A549 (cell line): ENCODE data around the gene ADCY10.

Experiments
- CHD2 ChIP-seq: fragments of 150-350 bp; IDR thresholded peaks from 2 replicates; pipeline ENCODE4 v1.6.1; 2014; ENCODE audit warnings: low read length; ENCODE audit not compliant: partially characterized antibody
- CTCF ChIP-seq: fragments of >200 bp; sonication (Bioruptor Twin); formaldehyde crosslinking; IDR thresholded peaks from 3 replicates; pipeline ENCODE4 v1.5.1; 2016
- EP300 ChIP-seq, 2 experiments: fragments of >200 bp; sonication (Bioruptor Twin); formaldehyde crosslinking; IDR thresholded peaks; 2 replicates in 1 of 2; 3 replicates in 1 of 2; pipeline ENCODE4 v1.6.1; 2016 to 2017
- ESRRA ChIP-seq: fragments of 150-350 bp; IDR thresholded peaks from 2 replicates; pipeline ENCODE4 v1.6.1; 2014; ENCODE audit warnings: mild to moderate bottlenecking, low read length, borderline replicate concordance
- KDM1A ChIP-seq: fragments of 200-600 bp; sonication (generic); IDR thresholded peaks from 2 replicates; pipeline ENCODE4 v1.6.1; 2016; ENCODE audit warnings: low read depth, mild to moderate bottlenecking
- MAZ ChIP-seq: fragments of 150-350 bp; IDR thresholded peaks from 2 replicates; pipeline ENCODE4 v1.6.1; 2014; ENCODE audit warnings: antibody characterized with exemption, low read depth, low read length, borderline replicate concordance
- POLR2A ChIP-seq: IDR thresholded peaks from 2 replicates; pipeline ENCODE4 v1.6.1; 2012; ENCODE audit warnings: mild to moderate bottlenecking, low read length
- RARB ChIP-seq: fragments of 250-450 bp; sonication (Bioruptor Pico); IDR thresholded peaks from 2 replicates; pipeline ENCODE4 v1.8.0; 2021; ENCODE audit warnings: mild to moderate bottlenecking, moderate library complexity
- RFX5 ChIP-seq: fragments of 450-650 bp; IDR thresholded peaks from 2 replicates; pipeline ENCODE4 v1.7.1; 2014; ENCODE audit warnings: antibody characterized with exemption, mild to moderate bottlenecking, moderate library complexity

GRCh38 chr1:167936068-167936929, 22.4 kb upstream of the ADCY10 start, which contains the start of gene DCAF6:
- TF ChIP-seq EP300 (IDR thresholded peaks at IDR 0.05), result no peak
- no peak for TF ChIP-seq RARB
- peak; percentile 57; the same call in 1 of the 2 replicates for TF ChIP-seq MAZ
- TF ChIP-seq CHD2, result peak; percentile 96
- TF ChIP-seq CTCF, result no peak
- TF ChIP-seq ESRRA, result no peak
- TF ChIP-seq POLR2A, result peak; percentile 45
- peak; percentile 51; the same call in 1 of the 2 replicates for TF ChIP-seq RFX5
- no peak for TF ChIP-seq KDM1A
